Measurements from ENCODE around the gene TMEM63C. TPM values are rescaled to one million over a fixed set of nuclear protein-coding genes. Genes with fewer than 3 reads are reported as not detected.

TMEM63C gene
- total RNA-seq, 2 experiments from 2014 or later = 3.3 to 3.6 TPM

DNA sequence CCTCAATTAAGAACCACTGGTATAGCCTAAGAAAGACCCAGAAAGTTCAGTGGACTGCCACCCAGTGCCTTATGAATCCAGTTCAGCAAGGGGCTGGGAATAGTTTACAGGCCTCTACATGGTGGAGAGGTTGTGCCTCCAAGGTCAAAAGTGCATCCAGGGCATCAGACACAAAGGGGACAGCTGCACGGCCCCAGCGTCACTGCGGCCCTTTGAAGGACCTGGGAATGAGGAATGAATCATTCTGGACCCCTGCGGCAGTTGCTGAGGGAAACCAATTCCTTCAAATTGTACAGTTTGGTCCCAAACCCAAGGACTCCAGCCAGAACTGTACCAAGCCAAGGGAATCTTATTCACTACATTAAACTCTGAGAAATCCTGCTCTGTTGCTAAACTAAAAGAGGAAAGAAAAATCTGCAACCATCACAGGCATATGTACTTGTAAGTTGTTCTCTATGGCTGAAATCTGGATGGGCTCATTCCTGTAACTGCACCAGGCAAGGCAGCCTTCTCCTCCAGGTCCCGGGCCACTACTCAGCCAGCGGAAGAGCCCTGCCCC is 100.3 kb downstream of the TMEM63C start:
- no peak for ATAC-seq
- intact Hi-C loops (cut with micrococcal nuclease) = no loop called here
- no peak for TF ChIP-seq CTCF (IDR thresholded peaks at IDR 0.05)
- CTCF ChIA-PET = interaction anchor here (1.3 kb wide), 1 partner anchor 19 kb away, joined by 3 read pairs; no protein-coding TSS in a partner anchor
- H3K27me3 Mint-ChIP-seq = no peaks in the 10 kb centered on the region
- no peaks in the 10 kb centered on the region for H3K9me3 Mint-ChIP-seq
- POLR2A ChIA-PET = interaction anchor here (0.7 kb wide), 1 partner anchor 402 kb away, joined by 3 read pairs; no protein-coding TSS in a partner anchor
- H3K4me1 Mint-ChIP-seq (ENCODE audit: low read depth) = no peaks in the 10 kb centered on the region
- no peak overlapping the region for H3K27ac Mint-ChIP-seq
- H3K4me3 Mint-ChIP-seq = no peak overlapping the region
- no peak for DNase-seq
- H3K36me3 Mint-ChIP-seq (ENCODE audit: low read depth) = peaks cover 16% of the 10 kb centered on the region

DNA sequence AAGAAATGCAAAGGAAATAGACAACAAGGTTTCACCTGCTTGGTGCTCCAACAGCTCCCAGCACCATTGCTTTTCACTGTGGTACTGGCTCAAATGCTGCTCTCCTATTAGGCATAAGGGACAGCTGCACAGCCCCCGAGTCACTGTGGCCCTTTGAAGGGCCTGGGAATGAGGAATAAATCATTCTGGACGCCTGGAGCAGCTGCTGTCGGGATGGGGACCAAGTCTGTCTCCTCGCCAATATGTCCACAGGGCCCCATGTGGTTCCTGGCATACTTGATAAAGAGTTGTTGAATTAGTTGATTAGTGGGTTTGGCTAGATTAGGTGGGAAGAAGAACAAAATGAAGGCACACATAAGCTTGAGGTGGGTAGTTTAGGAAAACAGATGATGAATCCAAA is 102.5 kb downstream of the TMEM63C start:
- no peak for ATAC-seq
- CTCF ChIA-PET = interaction anchor here (1.6 to 1.9 kb wide), 2 partner anchors 17 to 32 kb away, joined by 4 read pairs; no protein-coding TSS in a partner anchor
- H3K9me3 Mint-ChIP-seq = no peaks in the 10 kb centered on the region
- H3K36me3 Mint-ChIP-seq (ENCODE audit: low read depth) = peaks cover 13% of the 10 kb centered on the region
- H3K27me3 Mint-ChIP-seq = no peaks in the 10 kb centered on the region
- no peak for DNase-seq
- H3K4me1 Mint-ChIP-seq (ENCODE audit: low read depth) = no peaks in the 10 kb centered on the region
- intact Hi-C loops (cut with micrococcal nuclease) = no loop called here
- no peak for TF ChIP-seq CTCF (IDR thresholded peaks at IDR 0.05)
- no peak overlapping the region for H3K4me3 Mint-ChIP-seq
- POLR2A ChIA-PET = no interaction called here
- H3K27ac Mint-ChIP-seq = no peak overlapping the region

DNA sequence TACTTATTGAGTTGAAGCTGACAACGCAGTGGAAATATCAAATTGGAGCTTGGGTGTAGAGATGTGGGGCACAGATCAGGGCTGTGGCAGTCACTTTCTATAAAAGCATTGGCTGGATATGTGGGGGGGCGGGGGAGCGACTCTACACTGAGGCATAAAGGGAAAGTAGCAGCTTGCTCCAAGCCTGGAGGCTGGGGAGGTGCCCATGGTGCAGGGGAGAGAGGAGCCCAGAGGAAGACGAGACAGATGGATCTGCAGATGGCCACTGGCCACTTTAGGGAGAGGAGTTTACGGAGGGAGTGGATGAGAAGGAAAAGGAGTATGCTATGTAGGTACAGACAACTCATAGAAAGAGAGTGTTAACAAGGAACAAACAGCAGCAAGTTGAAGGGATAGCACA is 102.9 kb downstream of the TMEM63C start:
- ATAC-seq (no peak), DNase-seq (no peak)
- H3K4me3 Mint-ChIP-seq = no peak overlapping the region
- H3K27me3 Mint-ChIP-seq = no peaks in the 10 kb centered on the region
- POLR2A ChIA-PET = no interaction called here
- no peaks in the 10 kb centered on the region for H3K4me1 Mint-ChIP-seq (ENCODE audit: low read depth)
- TF ChIP-seq CTCF (IDR thresholded peaks at IDR 0.05) = no peak
- H3K36me3 Mint-ChIP-seq (ENCODE audit: low read depth) = peaks cover 13% of the 10 kb centered on the region
- no peaks in the 10 kb centered on the region for H3K9me3 Mint-ChIP-seq
- CTCF ChIA-PET = interaction anchor here (1.9 kb wide), 1 partner anchor 32 kb away, joined by 4 read pairs; no protein-coding TSS in a partner anchor
- intact Hi-C loops (cut with micrococcal nuclease) = no loop called here
- no peak overlapping the region for H3K27ac Mint-ChIP-seq

DNA sequence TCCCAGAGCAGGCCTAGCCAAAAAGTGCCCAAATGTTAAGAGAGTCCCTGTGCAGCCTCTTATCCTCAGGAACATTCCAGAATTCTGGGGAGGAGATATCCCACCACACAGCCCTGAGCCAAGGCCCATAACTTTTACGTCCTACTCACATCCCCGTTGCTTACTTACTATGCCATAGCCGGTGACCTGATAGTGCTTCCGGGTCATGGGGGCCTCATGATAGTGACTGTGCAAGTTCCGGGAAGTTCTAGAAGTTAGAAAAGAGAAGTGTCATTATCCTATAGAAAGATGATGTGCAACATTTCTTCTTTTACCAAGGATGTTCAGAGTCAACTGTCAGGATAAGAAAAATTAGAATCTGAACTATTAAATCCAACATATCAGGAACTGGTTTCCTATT is 105.0 kb downstream of the TMEM63C start:
- no peak overlapping the region for H3K4me3 Mint-ChIP-seq
- H3K27ac Mint-ChIP-seq = no peak overlapping the region
- no peak for ATAC-seq
- no peaks in the 10 kb centered on the region for H3K27me3 Mint-ChIP-seq
- DNase-seq = no peak
- H3K4me1 Mint-ChIP-seq (ENCODE audit: low read depth) = no peaks in the 10 kb centered on the region
- H3K36me3 Mint-ChIP-seq (ENCODE audit: low read depth) = peaks cover 13% of the 10 kb centered on the region
- intact Hi-C loops (cut with micrococcal nuclease) = no loop called here
- ChIA-PET CTCF (interaction anchor here (1.8 kb wide), 1 partner anchor 29 kb away, joined by 7 read pairs; no protein-coding TSS in a partner anchor), POLR2A (no interaction called here)
- H3K9me3 Mint-ChIP-seq = no peaks in the 10 kb centered on the region
- no peak for TF ChIP-seq CTCF (IDR thresholded peaks at IDR 0.05)

DNA sequence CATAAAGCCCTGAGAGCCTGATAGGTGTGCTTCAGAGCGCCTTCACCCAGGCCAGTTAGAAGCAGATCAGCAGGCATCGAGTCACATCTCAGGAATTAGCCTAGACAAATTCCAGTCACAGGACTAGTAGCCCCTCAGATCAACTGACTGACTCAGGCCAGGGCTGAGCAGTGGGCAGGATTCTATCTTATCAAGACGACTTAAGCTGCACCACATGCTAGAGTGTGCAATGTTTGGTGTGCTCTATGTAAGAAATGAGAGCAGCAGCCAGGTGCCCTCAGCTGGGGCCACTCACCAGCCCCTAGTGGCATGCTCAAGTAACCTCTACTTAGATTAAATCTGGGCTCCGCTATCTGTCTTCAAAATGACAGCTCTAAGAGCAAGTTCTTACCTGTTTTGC is 109.1 kb downstream of the TMEM63C start:
- CTCF ChIA-PET = interaction anchor here (0.6 to 1.9 kb wide), 2 partner anchors 10 to 25 kb away, joined by 3 to 4 read pairs; no protein-coding TSS in a partner anchor
- intact Hi-C loops (cut with micrococcal nuclease) = no loop called here
- no peak for ATAC-seq

More for the DNA sequence above, 109.1 kb downstream of the TMEM63C start:
- Mint-ChIP-seq H3K4me3 (no peak overlapping the region), H3K36me3 (ENCODE audit: low read depth) (peaks cover 5% of the 10 kb centered on the region), H3K4me1 (ENCODE audit: low read depth) (no peaks in the 10 kb centered on the region), H3K9me3 (no peaks in the 10 kb centered on the region), H3K27ac (no peak overlapping the region), H3K27me3 (no peaks in the 10 kb centered on the region)
- no peak for DNase-seq
- TF ChIP-seq CTCF (IDR thresholded peaks at IDR 0.05) = no peak
- POLR2A ChIA-PET = interaction anchor here (1.5 kb wide), 1 partner anchor 14 kb away, joined by 3 read pairs; no protein-coding TSS in a partner anchor

Data from activated CD8-positive, alpha-beta T cell treated with anti-CD3 and anti-CD28 coated beads for 36 hours (primary cell).